Head of caudate nucleus (tissue), 42 donors: ENCODE measurements around the gene ABCD3.
"Not testable (repeated sequence)": the region's sequence is repeated elsewhere in the genome, so short reads cannot be mapped to it uniquely, and the experiment has no call there.

Experiments
- DNase-seq, 42 donors: peaks; one replicate each; pipeline versions ENCODE4 v3.0.0 to v3.0.0-alpha.2; 2020 to 2021; ENCODE audit warnings: mixed read lengths in 7 of 42
- intact Hi-C: fragments of 100-400 bp; cut with DNase I; formaldehyde crosslinking; loops from one replicate; pipeline ENCODE4 v1.15.0; 2022

ABCD3 gene

DNA sequence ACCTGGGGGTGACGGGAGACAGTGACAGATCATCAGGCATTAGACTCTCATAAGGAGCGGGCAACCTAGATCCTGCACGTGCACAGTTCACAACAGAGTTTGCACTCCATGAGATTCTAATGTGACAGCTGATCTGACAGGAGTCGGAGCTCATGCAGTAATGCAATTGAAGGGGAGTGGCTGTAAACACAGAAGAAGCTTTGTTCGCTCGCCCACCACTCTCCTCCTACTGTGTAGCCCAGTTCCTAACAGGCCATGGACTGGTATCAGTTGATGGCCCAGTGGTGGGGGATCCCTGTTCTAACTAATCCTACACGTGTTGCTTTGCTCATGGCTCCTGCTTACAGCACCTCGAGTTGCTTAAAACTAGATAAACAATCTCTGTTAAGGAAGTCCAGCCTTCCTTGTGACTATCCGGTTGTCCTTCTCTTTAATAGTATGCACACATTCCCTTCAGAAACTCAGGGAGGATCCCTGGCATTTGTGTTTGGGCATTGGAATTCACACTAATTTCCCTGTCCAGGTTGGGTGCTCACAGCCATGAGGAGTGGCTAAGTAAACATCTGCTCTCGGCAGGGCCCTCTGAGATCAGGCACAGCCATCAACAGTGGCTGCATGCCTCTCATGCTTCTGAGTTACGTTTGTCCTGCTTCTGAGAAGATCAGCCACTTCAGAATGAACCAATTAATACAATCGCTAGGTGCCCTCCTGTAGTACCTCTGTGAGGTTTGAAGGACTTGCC is 144.5 kb downstream of the ABCD3 start:
- intact Hi-C loops: no loop called here
- DNase-seq: no peak

DNA sequence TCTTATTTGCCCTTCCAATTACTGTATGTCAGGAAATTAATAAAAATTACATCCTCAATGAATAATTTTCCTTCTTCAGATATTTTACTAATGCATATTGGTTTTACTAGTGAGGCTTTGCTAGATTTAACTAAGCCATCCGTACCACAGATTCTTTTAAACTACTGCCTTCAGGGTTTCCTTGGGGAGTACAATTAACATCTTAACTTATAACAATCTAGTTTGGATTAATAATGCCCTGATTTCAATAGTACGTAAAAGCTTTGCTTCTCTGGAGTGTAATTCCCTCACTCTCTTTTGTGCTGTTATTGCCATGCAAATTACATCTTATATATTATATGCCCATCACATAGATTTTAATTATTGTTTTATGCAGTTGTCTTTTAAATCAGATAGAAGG is 147.7 kb downstream of the ABCD3 start:
- intact Hi-C loops: no loop called here
- no peak for DNase-seq

GRCh38 chr1:94566436-94566835 is 148.2 kb downstream of the ABCD3 start:
- intact Hi-C loops, DNase-seq: not testable (repeated sequence)

DNA sequence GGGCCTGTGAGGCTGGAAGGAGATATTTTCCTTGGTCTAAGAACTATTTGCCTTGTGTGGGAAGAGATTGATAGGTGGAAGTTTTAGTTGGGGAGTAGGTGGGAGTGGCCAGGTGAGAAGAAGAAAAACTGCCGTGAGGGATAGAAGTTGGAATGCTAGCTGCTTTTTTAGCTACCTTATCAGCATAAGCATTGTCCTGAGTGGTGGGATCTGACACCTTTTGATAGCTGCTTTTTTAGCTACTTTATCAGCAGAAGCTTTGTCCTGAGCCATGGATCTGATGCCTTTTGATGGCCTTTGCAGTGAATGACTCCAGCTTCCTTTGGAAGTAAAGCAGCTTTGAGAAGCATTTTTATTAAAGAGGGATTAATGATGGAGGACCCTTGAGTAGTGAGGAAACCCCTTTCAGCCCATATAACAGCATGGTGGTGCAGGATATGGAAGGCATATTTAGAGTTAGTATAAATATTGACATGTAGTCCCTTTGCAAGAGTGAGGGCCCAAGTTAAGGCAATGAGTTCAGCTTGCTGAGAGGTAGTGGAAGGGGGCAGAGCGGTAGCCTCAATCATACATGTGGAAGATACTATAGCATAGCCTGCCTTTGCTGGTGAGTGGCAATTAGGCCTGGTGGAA is 149.9 kb downstream of the ABCD3 start:
- intact Hi-C loops, DNase-seq: not testable (repeated sequence)
